Spleen (tissue), 11 donors: ENCODE results near the gene MYO3B. TPM values are rescaled to one million over a fixed set of nuclear protein-coding genes. Genes with fewer than 3 reads are reported as not detected.

Experiments
- DNase-seq: peaks from one replicate; pipeline ENCODE4 v3.0.0-alpha.2; 2020
- H3K27ac ChIP-seq, 8 donors: fragments of 200-600 bp; sonication (generic) in 7 of 8; 1 replicate in 4 of 8; 2 replicates in 4 of 8; pipeline versions ENCODE4 v1.5.0 to v1.8.0; 2016 to 2021; ENCODE audit warnings: inconsistent platforms in 4 of 8, mild to moderate bottlenecking in 4 of 8, moderate library complexity in 1 of 8
- H3K27me3 ChIP-seq, 7 donors: fragments of 200-600 bp; sonication (generic) in 6 of 7; replicated peaks in 1 of 7; 1 replicate in 4 of 7; 2 replicates in 3 of 7; pipeline versions ENCODE4 v1.5.0 to v1.8.0; 2016 to 2021; ENCODE audit warnings: inconsistent platforms in 3 of 7, mild to moderate bottlenecking in 1 of 7
- H3K36me3 ChIP-seq, 6 donors: fragments of 200-600 bp; sonication (generic) in 5 of 6; 1 replicate in 4 of 6; 2 replicates in 2 of 6; pipeline versions ENCODE4 v1.5.0 to v1.8.0; 2016 to 2021; ENCODE audit warnings: inconsistent platforms in 2 of 6
- H3K4me1 ChIP-seq, 6 donors: fragments of 200-600 bp; sonication (generic) in 5 of 6; 1 replicate in 3 of 6; 2 replicates in 3 of 6; pipeline versions ENCODE4 v1.5.0 to v1.8.0; 2016 to 2021; ENCODE audit warnings: inconsistent platforms in 3 of 6
- H3K4me3 ChIP-seq, 8 donors: fragments of 200-600 bp; sonication (generic) in 7 of 8; 1 replicate in 4 of 8; 2 replicates in 4 of 8; pipeline versions ENCODE4 v1.5.0 to v1.8.0; 2016 to 2021; ENCODE audit warnings: inconsistent platforms in 4 of 8, mild to moderate bottlenecking in 4 of 8, moderate library complexity in 2 of 8
- H3K9me3 ChIP-seq, 8 donors: fragments of 200-600 bp; sonication (generic) in 7 of 8; 1 replicate in 4 of 8; 2 replicates in 4 of 8; pipeline versions ENCODE4 v1.5.0 to v1.8.0; 2016 to 2021; ENCODE audit warnings: inconsistent platforms in 4 of 8
- CTCF ChIP-seq, 11 experiments: fragments of 200-600 bp in 7 of 11; fragments of 450-650 bp in 4 of 11; sonication (generic) in 4 of 11; IDR thresholded peaks in 8 of 11; conservative IDR thresholded peaks in 3 of 11; 1 replicate in 7 of 11; 2 replicates in 4 of 11; pipeline versions ENCODE4 v1.4.0 to v1.8.0; 2016 to 2021; ENCODE audit warnings: antibody characterized with exemption in 11 of 11, inconsistent platforms in 4 of 11, mild to moderate bottlenecking in 1 of 11
- POLR2A ChIP-seq, 3 donors: fragments of 450-650 bp; IDR thresholded peaks; one replicate each; pipeline ENCODE4 v1.5.1; 2017; ENCODE audit warnings: antibody characterized with exemption in 3 of 3, mild to moderate bottlenecking in 1 of 3
- POLR2AphosphoS5 ChIP-seq, 3 donors: sonication (generic); formaldehyde crosslinking; IDR thresholded peaks; one replicate each; pipeline ENCODE4 v1.5.1; 2017; ENCODE audit warnings: antibody characterized with exemption in 3 of 3
- WGBS, 5 donors: extraction: QIAGEN DNeasy Blood & Tissue Kit in 3 of 5; methylation state at CpG; one replicate each; pipeline versions ENCODE4 v1.1.5 to v1.1.7; 2013 to 2018; 5-methylcytosine and 5-hydroxymethylcytosine counted together
- intact Hi-C: fragments of 100-400 bp; cut with DNase I; formaldehyde crosslinking; loops from one replicate; pipeline ENCODE4 v1.15.0; 2023; ENCODE audit warnings: low total_unique reads
- polyA plus RNA-seq, 3 donors: library from polyadenylated mRNA; stranded (reverse); fragments of 200-250 nt; gene quantifications; one replicate each; pipeline ENCODE4 v1.2.1, GENCODE V29; 2013
- total RNA-seq, 7 donors: library from RNA; depleted of rRNA in 3 of 7; stranded (reverse); fragments of >200 nt in 3 of 7; fragmentation: NEBNext Ultra II Directional in 4 of 7; extraction: Animal tissue kit (Norgen Biotek cat#: 25700) in 4 of 7; gene quantifications; one replicate each; pipeline versions ENCODE4 v1.1.0 to v1.2.1, GENCODE V29; 2016 to 2021
- donor health status: healthy with polysubstance abuse.
- donor health status: DM: no; HTN: no; CAD: no; lungs with moderate emphysema.
- donor health status: DM: no; HTN: no; CAD: no.
- donor health status: Bipolar disorder and iron deficiency.
- donor health status: healthy.
- donor health status: DM: no; HTN: no; CAD: no.
- donor health status: DM: yes; HTN: yes; CAD: no.

The MYO3B gene
- total and polyA plus RNA-seq, 10 donors: 0.03 to 2.0 (median 0.58) TPM; not detected in 4

GRCh38 chr2:170252414-170252813 is 74.5 kb downstream of the MYO3B start:
- Histone ChIP-seq H3K27ac (no peak overlapping the region), H3K36me3 (no peaks in the 10 kb centered on the region), H3K27me3 (peaks cover 0 to 10% (median 0%) of the 10 kb centered on the region in 7 donors), H3K4me3 (no peak overlapping the region), H3K9me3 (peaks cover 0 to 9% (median 0%) of the 10 kb centered on the region in 8 donors), H3K4me1 (no peaks in the 10 kb centered on the region)
- TF ChIP-seq POLR2AphosphoS5 (IDR thresholded peaks at IDR 0.05): no peak
- TF ChIP-seq POLR2A (IDR thresholded peaks at IDR 0.05): no peak
- no peak for TF ChIP-seq CTCF (IDR thresholded peaks at IDR 0.05 in 8 of 11, conservative IDR thresholded peaks at IDR 0.05 in 3 of 11)
- no peak for DNase-seq
- intact Hi-C loops: no loop called here

- peaks cover 0 to 10% (median 0%) of the 10 kb centered on the region in 7 donors for H3K27me3 ChIP-seq
- peaks cover 0 to 9% (median 0%) of the 10 kb centered on the region in 8 donors for H3K9me3 ChIP-seq
- no peak for DNase-seq
- TF ChIP-seq POLR2A (IDR thresholded peaks at IDR 0.05): no peak
- no peak for TF ChIP-seq CTCF (IDR thresholded peaks at IDR 0.05 in 8 of 11, conservative IDR thresholded peaks at IDR 0.05 in 3 of 11)
- TF ChIP-seq POLR2AphosphoS5 (IDR thresholded peaks at IDR 0.05): no peak
- H3K36me3 ChIP-seq: no peaks in the 10 kb centered on the region
- H3K27ac ChIP-seq: no peak overlapping the region
- intact Hi-C loops: no loop called here
- no peak overlapping the region for H3K4me3 ChIP-seq
- H3K4me1 ChIP-seq: no peaks in the 10 kb centered on the region
- WGBS, 5 donors: 70 to 76% (median 71%) methylated on average over 5 to 6 of the region's 6 CpGs
Measured at GRCh38 chr2:170253721-170254230, 75.8 kb downstream of the MYO3B start.

- TF ChIP-seq POLR2A (IDR thresholded peaks at IDR 0.05) (no peak), CTCF (IDR thresholded peaks at IDR 0.05 in 8 of 11, conservative IDR thresholded peaks at IDR 0.05 in 3 of 11) (no peak), POLR2AphosphoS5 (IDR thresholded peaks at IDR 0.05) (no peak)
- Histone ChIP-seq H3K27me3 (peaks cover 0 to 10% (median 0%) of the 10 kb centered on the region in 7 donors), H3K9me3 (peaks cover 0 to 9% (median 0%) of the 10 kb centered on the region in 8 donors), H3K4me1 (no peaks in the 10 kb centered on the region), H3K27ac (no peak overlapping the region), H3K4me3 (no peak overlapping the region), H3K36me3 (no peaks in the 10 kb centered on the region)
- intact Hi-C loops: no loop called here
- no peak for DNase-seq
- 83 to 96% (median 93%) methylated on average over 7 of the region's 7 CpGs for WGBS, 5 donors
Measured at GRCh38 chr2:170254293-170254732, 76.4 kb downstream of the MYO3B start.

GRCh38 chr2:170255137-170255536 is 77.2 kb downstream of the MYO3B start:
- 87 to 97% (median 95%) methylated on average over 3 of the region's 3 CpGs for WGBS, 5 donors
- Histone ChIP-seq H3K36me3 (no peaks in the 10 kb centered on the region), H3K4me1 (no peaks in the 10 kb centered on the region), H3K27ac (no peak overlapping the region), H3K9me3 (peaks cover 0 to 11% (median 4%) of the 10 kb centered on the region in 8 donors), H3K27me3 (peaks cover 0 to 10% (median 0%) of the 10 kb centered on the region in 7 donors), H3K4me3 (no peak overlapping the region)
- DNase-seq: no peak
- TF ChIP-seq CTCF (IDR thresholded peaks at IDR 0.05 in 8 of 11, conservative IDR thresholded peaks at IDR 0.05 in 3 of 11) (no peak), POLR2A (IDR thresholded peaks at IDR 0.05) (no peak), POLR2AphosphoS5 (IDR thresholded peaks at IDR 0.05) (no peak)
- intact Hi-C loops: no loop called here
